Mesendoderm (in vitro differentiated cells): ENCODE data around the gene GPR4.

Source experiments
- DNase-seq: peaks from one replicate; pipeline ENCODE4 v3.0.0; 2013
- H2AK5ac ChIP-seq: 2 replicates; pipeline ENCODE4 v1.6.1; 2013; ENCODE audit warnings: low read length, inconsistent platforms
- H2BK120ac ChIP-seq: 2 replicates; pipeline ENCODE4 v1.6.1; 2013; ENCODE audit warnings: low read depth, mild to moderate bottlenecking, low read length, moderate library complexity, mixed read lengths
- H2BK15ac ChIP-seq: replicated peaks from 2 replicates; pipeline ENCODE4 v1.6.1; 2013; ENCODE audit warnings: low read depth, mild to moderate bottlenecking, moderate library complexity
- H2BK5ac ChIP-seq: 2 replicates; pipeline ENCODE4 v1.6.1; 2013; ENCODE audit warnings: low read length, inconsistent platforms
- H3K18ac ChIP-seq: 2 replicates; pipeline ENCODE4 v1.6.1; 2013; ENCODE audit warnings: mild to moderate bottlenecking, low read length, mixed read lengths
- H3K23ac ChIP-seq: one replicate; pipeline ENCODE4 v1.6.1; 2013; ENCODE audit warnings: low read length
- H3K27ac ChIP-seq: 2 replicates; pipeline ENCODE4 v1.5.1; 2013; ENCODE audit warnings: low read depth, mild to moderate bottlenecking, inconsistent platforms, low read length, moderate library complexity
- H3K27me3 ChIP-seq: 2 replicates; pipeline ENCODE4 v1.6.1; 2013; ENCODE audit warnings: low read length, control low read depth, mild to moderate bottlenecking, inconsistent platforms; ENCODE audit not compliant: insufficient read depth, poor library complexity
- H3K36me3 ChIP-seq: 2 replicates; pipeline ENCODE4 v1.6.1; 2013; ENCODE audit warnings: low read length, inconsistent platforms; ENCODE audit not compliant: control insufficient read depth, insufficient read depth
- H3K4ac ChIP-seq: one replicate; pipeline ENCODE4 v1.6.1; 2013; ENCODE audit warnings: low read depth, mild to moderate bottlenecking, low read length, moderate library complexity
- H3K4me1 ChIP-seq: 2 replicates; pipeline ENCODE4 v1.6.1; 2013; ENCODE audit warnings: low read depth, low read length, inconsistent platforms; ENCODE audit not compliant: control insufficient read depth
- H3K4me2 ChIP-seq: 2 replicates; pipeline ENCODE4 v1.6.1; 2013; ENCODE audit warnings: low read length
- H3K4me3 ChIP-seq: 2 replicates; pipeline ENCODE4 v1.5.1; 2013; ENCODE audit warnings: mild to moderate bottlenecking, low read length
- H3K56ac ChIP-seq: one replicate; pipeline ENCODE4 v1.6.1; 2013; ENCODE audit warnings: low read length
- H3K79me1 ChIP-seq: 2 replicates; pipeline ENCODE4 v1.6.1; 2013; ENCODE audit warnings: low read length, inconsistent platforms
- H3K79me2 ChIP-seq: 2 replicates; pipeline ENCODE4 v1.6.1; 2013; ENCODE audit warnings: mild to moderate bottlenecking, low read length; ENCODE audit not compliant: control insufficient read depth, insufficient read depth
- H3K9ac ChIP-seq: 2 replicates; pipeline ENCODE4 v1.6.1; 2013; ENCODE audit warnings: low read length, inconsistent platforms
- H4K5ac ChIP-seq: one replicate; pipeline ENCODE4 v1.6.1; 2013; ENCODE audit warnings: low read length
- H4K8ac ChIP-seq: one replicate; pipeline ENCODE4 v1.6.1; 2013; ENCODE audit warnings: low read depth, mild to moderate bottlenecking, control low read depth, low read length, moderate library complexity
- WGBS: extraction: QIAGEN DNeasy Blood & Tissue Kit; methylation state at CpG from one replicate; pipeline ENCODE4 v1.1.7; 2013; ENCODE audit warnings: low lambda C conversion rate, missing lambda C conversion rate; ENCODE audit not compliant: insufficient coverage; ENCODE audit errors: extremely low coverage; 5-methylcytosine and 5-hydroxymethylcytosine counted together

GPR4 gene

GRCh38 chr19:45571457-45572220 is 30.4 kb downstream of the GPR4 start:
- H3K79me1 ChIP-seq = peaks cover 3% of the 10 kb centered on the region
- WGBS = no CpG with 5 or more reads among the region's 8 CpGs
- no peak overlapping the region for H2BK15ac ChIP-seq
- H2BK120ac ChIP-seq = no peak overlapping the region
- H3K4me3 ChIP-seq = no peak overlapping the region
- no peak overlapping the region for H2AK5ac ChIP-seq
- no peak overlapping the region for H3K23ac ChIP-seq
- no peak overlapping the region for H3K4me2 ChIP-seq
- H3K27ac ChIP-seq = no peak overlapping the region
- H3K9ac ChIP-seq = no peak overlapping the region
- H3K36me3 ChIP-seq = no peaks in the 10 kb centered on the region
- no peak overlapping the region for H3K4ac ChIP-seq
- H3K56ac ChIP-seq = no peak overlapping the region
- H4K5ac ChIP-seq = no peak overlapping the region
- H2BK5ac ChIP-seq = no peak overlapping the region
- no peaks in the 10 kb centered on the region for H3K4me1 ChIP-seq
- no peak overlapping the region for H3K18ac ChIP-seq
- no peak for DNase-seq
- no peaks in the 10 kb centered on the region for H3K79me2 ChIP-seq
- H3K27me3 ChIP-seq = no peaks in the 10 kb centered on the region
- H4K8ac ChIP-seq = no peak overlapping the region

GRCh38 chr19:45569619-45570421 is 32.2 kb downstream of the GPR4 start:
- Histone ChIP-seq H2BK120ac (no peak overlapping the region), H3K9ac (no peak overlapping the region), H3K36me3 (no peaks in the 10 kb centered on the region), H3K4me2 (no peak overlapping the region), H3K79me2 (no peaks in the 10 kb centered on the region), H2BK15ac (no peak overlapping the region), H3K4me3 (no peak overlapping the region), H3K56ac (no peak overlapping the region), H3K79me1 (peaks cover 3% of the 10 kb centered on the region), H3K27ac (no peak overlapping the region), H4K8ac (no peak overlapping the region), H3K23ac (no peak overlapping the region), H2AK5ac (no peak overlapping the region), H3K18ac (no peak overlapping the region), H4K5ac (no peak overlapping the region), H3K27me3 (no peaks in the 10 kb centered on the region), H3K4ac (no peak overlapping the region), H3K4me1 (no peaks in the 10 kb centered on the region), H2BK5ac (no peak overlapping the region)
- no CpG with 5 or more reads among the region's 15 CpGs for WGBS
- DNase-seq = peak; percentile 74

- no peak overlapping the region for H3K4me2 ChIP-seq
- H3K18ac ChIP-seq = no peak overlapping the region
- H4K8ac ChIP-seq = no peak overlapping the region
- no peak overlapping the region for H4K5ac ChIP-seq
- no CpG with 5 or more reads among the region's 3 CpGs for WGBS
- no peak overlapping the region for H3K4me3 ChIP-seq
- no peak overlapping the region for H3K27ac ChIP-seq
- H2AK5ac ChIP-seq = no peak overlapping the region
- H3K9ac ChIP-seq = no peak overlapping the region
- no peaks in the 10 kb centered on the region for H3K36me3 ChIP-seq
- H3K56ac ChIP-seq = no peak overlapping the region
- no peak overlapping the region for H2BK120ac ChIP-seq
- no peak for DNase-seq
- H3K79me1 ChIP-seq = peaks cover 1% of the 10 kb centered on the region
- H3K23ac ChIP-seq = no peak overlapping the region
- H3K27me3 ChIP-seq = no peaks in the 10 kb centered on the region
- H3K4me1 ChIP-seq = no peaks in the 10 kb centered on the region
- H2BK5ac ChIP-seq = no peak overlapping the region
- H3K4ac ChIP-seq = no peak overlapping the region
- H3K79me2 ChIP-seq = no peaks in the 10 kb centered on the region
- no peak overlapping the region for H2BK15ac ChIP-seq
Observed at GRCh38 chr19:45568732-45569131, 33.3 kb downstream of the GPR4 start.

- no CpG with 5 or more reads among the region's 2 CpGs for WGBS
Observed at GRCh38 chr19:45567609-45568008, 34.4 kb downstream of the GPR4 start.

GRCh38 chr19:45564131-45564780 is 37.8 kb downstream of the GPR4 start:
- no peaks in the 10 kb centered on the region for H3K27me3 ChIP-seq
- H3K4me2 ChIP-seq = no peak overlapping the region
- no peak overlapping the region for H3K18ac ChIP-seq
- no peaks in the 10 kb centered on the region for H3K4me1 ChIP-seq
- no peak overlapping the region for H2BK15ac ChIP-seq
- no peak overlapping the region for H4K5ac ChIP-seq
- H3K27ac ChIP-seq = peak overlapping the region; percentile 81
- H3K9ac ChIP-seq = peak overlapping the region; percentile 29
- H2AK5ac ChIP-seq = no peak overlapping the region
- peak; percentile 60 for DNase-seq
- H3K36me3 ChIP-seq = no peaks in the 10 kb centered on the region
- peaks cover 1% of the 10 kb centered on the region for H3K79me1 ChIP-seq
- H4K8ac ChIP-seq = no peak overlapping the region
- H3K79me2 ChIP-seq = no peaks in the 10 kb centered on the region
- no peak overlapping the region for H3K4me3 ChIP-seq
- no peak overlapping the region for H2BK120ac ChIP-seq
- H2BK5ac ChIP-seq = no peak overlapping the region
- no CpG with 5 or more reads among the region's 5 CpGs for WGBS
- H3K56ac ChIP-seq = peak overlapping the region; percentile 75
- no peak overlapping the region for H3K4ac ChIP-seq
- H3K23ac ChIP-seq = no peak overlapping the region

More at GRCh38 chr19:45567609-45568008, 34.4 kb downstream of the GPR4 start:
- Histone ChIP-seq H3K18ac (no peak overlapping the region), H3K79me1 (peaks cover 1% of the 10 kb centered on the region), H3K27me3 (no peaks in the 10 kb centered on the region), H3K79me2 (no peaks in the 10 kb centered on the region), H2BK120ac (no peak overlapping the region), H3K4me3 (no peak overlapping the region), H3K4ac (no peak overlapping the region), H3K4me1 (no peaks in the 10 kb centered on the region), H4K5ac (no peak overlapping the region), H3K23ac (no peak overlapping the region), H3K56ac (no peak overlapping the region), H2BK15ac (no peak overlapping the region), H3K9ac (no peak overlapping the region), H3K36me3 (no peaks in the 10 kb centered on the region), H3K27ac (no peak overlapping the region), H4K8ac (no peak overlapping the region), H2BK5ac (no peak overlapping the region), H3K4me2 (no peak overlapping the region), H2AK5ac (no peak overlapping the region)
- no peak for DNase-seq
